GM19463 (cell line): ENCODE measurements around the gene NLRP3.

ENCODE experiments used
- ATAC-seq: cut with Tn5 transposase; IDR thresholded peaks from one replicate; pipeline ENCODE4 v1.9.1; 2021; ENCODE audit warnings: mild to moderate bottlenecking, moderate library complexity; ENCODE audit not compliant: unreplicated experiment

The NLRP3 gene

GRCh38 chr1:247435759-247436147 lies 19.8 kb downstream of the NLRP3 start:
- ATAC-seq, result no peak

DNA sequence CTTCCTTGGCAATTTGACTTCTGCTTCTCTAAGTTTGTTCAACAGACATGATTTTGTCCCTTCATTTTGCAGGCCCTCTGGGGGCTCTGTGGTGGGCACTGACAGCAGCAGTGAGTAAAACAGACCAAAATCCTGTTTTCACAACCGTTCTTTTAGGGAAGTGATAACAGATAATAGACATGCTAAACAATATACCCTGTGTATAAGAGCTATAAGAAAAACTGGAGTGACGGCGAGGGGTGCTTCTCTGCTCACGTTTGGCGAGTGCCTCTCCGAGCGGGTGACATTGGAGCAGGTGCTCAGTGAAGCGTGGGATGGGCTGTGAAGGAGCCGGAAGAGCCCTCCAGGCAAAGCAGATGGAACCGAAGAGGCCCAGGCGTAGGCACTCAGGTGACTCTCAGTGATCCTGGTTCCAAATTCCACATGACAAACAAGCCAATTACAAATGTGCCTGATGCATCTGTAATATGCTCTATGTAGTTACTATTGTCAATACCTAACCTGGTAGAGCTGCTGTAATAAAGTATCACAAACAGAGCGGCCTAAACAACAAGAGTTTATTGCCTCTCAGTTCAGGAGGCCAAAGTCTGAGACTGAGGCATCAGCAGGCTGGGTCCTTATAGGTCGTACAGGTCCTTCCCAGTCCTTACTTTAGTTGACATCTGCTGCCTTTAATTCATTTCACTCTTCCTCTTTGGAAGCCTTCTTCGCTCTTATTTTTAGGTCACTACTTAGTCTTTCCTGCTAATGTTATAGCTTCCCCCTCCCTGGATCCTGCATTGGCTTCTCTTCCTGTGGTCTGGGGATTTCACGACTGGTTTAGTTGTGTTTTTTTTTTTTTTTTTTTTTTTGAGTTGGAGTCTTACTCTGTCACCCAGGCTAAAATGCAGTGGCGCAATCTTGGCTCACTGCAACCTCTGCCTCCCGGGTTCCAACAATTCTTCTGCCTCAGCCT lies 21.9 kb downstream of the NLRP3 start:
- no peak for ATAC-seq

- peak; percentile 95 for ATAC-seq
Observed at GRCh38 chr1:247440001-247440620, 24.1 kb downstream of the NLRP3 start.

- ATAC-seq, result no peak
Observed at GRCh38 chr1:247441606-247442005, 25.6 kb downstream of the NLRP3 start.

- ATAC-seq, result no peak
Observed at GRCh38 chr1:247442164-247442563, 26.2 kb downstream of the NLRP3 start.

DNA sequence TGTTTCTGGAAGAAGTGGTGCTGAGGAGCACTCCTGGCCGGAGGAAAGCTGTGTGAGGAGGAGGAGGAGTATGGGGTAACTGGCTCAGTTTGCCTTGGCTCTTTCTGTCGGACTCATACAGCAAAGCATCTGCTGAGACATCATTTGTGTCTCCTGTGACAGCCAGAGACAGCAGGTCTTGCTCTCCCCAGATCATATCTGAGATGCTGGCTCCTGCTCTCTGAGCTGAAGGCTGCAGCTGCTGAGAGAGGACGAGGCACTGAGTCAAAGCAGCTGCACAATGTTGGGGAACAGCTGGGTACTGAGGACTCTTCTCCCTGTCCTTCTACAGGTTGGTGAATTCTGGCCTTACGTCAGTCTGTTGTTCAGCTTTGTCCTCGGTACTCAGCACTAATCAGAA lies 27.7 kb downstream of the NLRP3 start:
- no peak for ATAC-seq

- no peak for ATAC-seq
Observed at GRCh38 chr1:247444571-247444970, 28.6 kb downstream of the NLRP3 start.

DNA sequence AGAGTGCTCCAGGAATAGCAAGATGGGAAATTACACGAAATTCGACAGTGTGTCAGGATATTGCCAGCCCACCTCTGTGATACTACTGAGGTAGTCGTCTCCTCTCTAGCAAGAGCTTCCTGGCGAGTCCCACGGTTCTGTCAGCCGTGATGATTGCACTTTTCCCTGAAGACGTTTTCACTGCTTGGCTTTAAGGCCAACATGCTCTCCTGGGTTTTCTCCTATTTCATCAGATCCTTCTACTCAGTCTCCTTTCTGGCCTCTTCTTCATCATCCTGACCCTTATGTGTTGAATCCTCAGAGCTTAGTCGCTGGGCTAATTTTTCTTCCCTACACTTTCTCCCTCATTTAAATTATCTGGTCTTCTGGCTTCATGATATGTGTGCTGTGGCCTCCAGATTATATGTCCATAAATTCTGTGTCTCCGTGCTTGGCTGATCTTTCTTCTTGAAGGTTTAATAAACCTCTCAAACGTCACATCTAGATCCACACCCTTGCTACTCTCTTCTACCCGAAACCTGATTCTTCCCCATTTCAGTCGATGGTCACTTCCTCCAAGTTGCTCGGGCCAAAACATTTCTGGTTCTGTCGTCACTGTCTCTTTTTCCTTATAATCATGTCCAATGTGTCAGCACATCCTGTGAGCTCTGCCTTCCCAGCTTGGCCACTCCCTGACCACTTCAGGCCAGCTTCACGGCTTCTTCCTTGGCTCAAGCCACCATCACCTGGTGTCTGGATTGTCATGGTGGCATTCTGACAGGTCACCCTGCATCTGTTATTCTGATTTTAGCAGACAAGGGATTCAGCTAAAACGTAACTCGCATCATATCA lies 29.8 kb downstream of the NLRP3 start:
- no peak for ATAC-seq

- no peak for ATAC-seq
Observed at GRCh38 chr1:247447162-247447909, 31.4 kb downstream of the NLRP3 start.

DNA sequence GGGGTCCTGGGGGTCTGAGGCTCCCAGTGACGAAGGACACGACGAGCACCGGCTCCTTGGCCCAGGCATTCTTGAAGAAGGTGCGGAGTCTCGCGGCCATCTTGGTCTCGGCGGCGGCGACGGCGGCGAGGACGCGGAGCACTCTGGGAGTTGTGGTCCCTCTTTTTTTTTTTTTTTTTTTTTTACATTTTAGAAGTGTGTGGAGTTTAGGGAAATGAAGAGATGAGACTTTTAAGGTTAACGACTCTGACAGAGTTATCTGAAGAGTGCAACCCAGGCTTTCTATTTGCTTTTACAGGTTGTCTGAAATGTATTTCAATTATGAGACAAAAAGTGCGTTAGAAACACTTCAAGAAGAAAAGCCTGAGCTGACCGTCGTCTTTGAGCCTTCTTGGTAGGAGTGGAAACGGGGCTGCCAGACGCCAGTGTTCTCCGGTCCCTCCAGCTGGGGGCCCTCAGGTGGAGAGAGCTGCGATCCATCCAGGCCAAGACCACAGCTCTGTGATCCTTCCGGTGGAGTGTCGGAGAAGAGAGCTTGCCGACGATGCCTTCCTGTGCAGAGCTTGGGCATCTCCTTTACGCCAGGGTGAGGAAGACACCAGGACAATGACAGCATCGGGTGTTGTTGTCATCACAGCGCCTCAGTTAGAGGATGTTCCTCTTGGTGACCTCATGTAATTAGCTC lies 32.3 kb downstream of the NLRP3 start:
- ATAC-seq, result no peak

- no peak for ATAC-seq
Observed at GRCh38 chr1:247451388-247452010, 35.5 kb downstream of the NLRP3 start.

GRCh38 chr1:247452447-247453039 lies 36.6 kb downstream of the NLRP3 start:
- no peak for ATAC-seq

DNA sequence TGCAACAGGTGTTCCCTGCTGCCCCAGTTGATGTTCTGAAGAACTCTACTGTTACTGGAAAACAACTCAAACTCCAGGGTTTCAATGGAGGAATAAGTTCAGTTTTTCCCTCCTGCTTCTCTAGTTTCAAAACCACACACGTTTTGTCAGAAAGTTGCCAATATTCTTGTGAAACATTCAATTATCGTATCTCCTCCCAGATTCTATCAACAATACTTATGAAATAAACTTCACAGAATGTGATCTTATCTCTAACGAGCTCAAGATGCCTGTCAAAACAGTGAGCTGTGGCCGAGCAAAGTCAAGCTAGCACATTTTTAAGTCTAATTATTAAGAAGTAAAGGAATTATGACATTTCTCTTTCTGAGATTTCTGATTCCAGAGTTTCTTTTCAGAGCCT lies 37.3 kb downstream of the NLRP3 start:
- ATAC-seq, result no peak

- no peak for ATAC-seq
Observed at GRCh38 chr1:247453997-247454396, 38.0 kb downstream of the NLRP3 start.

DNA sequence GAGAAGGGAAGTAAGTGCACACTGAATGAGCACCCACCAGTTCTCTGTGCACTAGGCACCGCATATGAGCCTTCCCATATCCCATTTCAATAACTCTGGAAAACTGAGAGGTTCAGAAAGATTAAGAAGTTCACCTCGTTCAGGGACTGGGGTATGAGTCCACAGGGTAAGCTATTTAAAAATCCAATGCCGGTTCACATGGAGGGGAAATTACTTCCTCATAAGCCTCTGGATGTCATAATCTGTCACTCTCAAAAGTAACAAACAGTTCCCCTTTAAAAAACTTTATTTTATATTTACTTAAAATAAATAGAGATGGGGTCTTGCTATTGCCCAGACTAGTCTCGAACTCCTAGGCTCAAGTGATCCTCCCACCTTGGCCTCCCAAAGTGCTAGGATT lies 40.0 kb downstream of the NLRP3 start:
- ATAC-seq, result no peak

DNA sequence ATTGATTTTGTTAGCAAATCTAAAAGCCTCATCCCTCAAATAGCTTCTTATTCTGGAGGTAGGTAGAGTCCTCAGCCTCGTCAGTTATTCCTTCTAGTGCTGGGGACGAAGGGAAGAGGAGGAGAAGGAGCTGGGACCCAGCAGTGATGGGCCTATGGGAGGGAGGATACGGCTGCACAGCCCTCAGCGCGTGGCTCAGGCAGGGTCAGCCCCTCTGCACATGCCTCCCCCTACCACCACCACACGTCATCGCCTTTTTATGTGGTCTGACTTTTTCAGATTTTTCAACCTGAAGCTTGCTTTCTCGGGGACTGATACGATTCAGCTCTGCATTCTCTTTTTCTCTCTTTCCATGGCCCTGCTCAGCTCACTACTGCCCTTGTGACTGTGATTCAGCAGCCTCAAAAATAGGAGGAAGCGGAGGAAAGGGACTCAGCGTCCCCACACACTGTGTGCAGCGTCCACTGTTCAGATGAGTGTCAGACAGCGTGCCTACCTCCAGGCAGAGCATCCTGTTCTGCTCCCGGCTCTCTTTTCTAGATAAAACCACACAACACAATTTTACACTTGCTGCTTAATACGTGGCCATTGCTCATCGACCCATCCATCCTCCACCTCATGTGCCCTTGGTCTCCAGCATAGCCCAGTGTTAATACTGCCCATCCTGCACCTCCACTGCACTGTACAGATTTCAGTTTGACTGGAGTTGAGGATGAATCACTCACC lies 41.1 kb downstream of the NLRP3 start:
- ATAC-seq, result no peak

- ATAC-seq, result no peak
Observed at GRCh38 chr1:247459507-247459906, 43.5 kb downstream of the NLRP3 start.

GRCh38 chr1:247465796-247466195 lies 49.8 kb downstream of the NLRP3 start:
- no peak for ATAC-seq

GRCh38 chr1:247467129-247467528 lies 51.2 kb downstream of the NLRP3 start:
- no peak for ATAC-seq
